Spleen (tissue), 7 donors: Measurements from ENCODE around the gene EBF4.
"Not testable (repeated sequence)": the region's sequence is repeated elsewhere in the genome, so short reads cannot be mapped to it uniquely, and the experiment has no call there.

Source experiments
- CTCF ChIP-seq, 11 experiments: fragments of 200-600 bp in 7 of 11; fragments of 450-650 bp in 4 of 11; sonication (generic) in 4 of 11; IDR thresholded peaks in 8 of 11; conservative IDR thresholded peaks in 3 of 11; 1 replicate in 7 of 11; 2 replicates in 4 of 11; pipeline versions ENCODE4 v1.4.0 to v1.8.0; 2016 to 2021; ENCODE audit warnings: antibody characterized with exemption in 11 of 11, inconsistent platforms in 4 of 11, mild to moderate bottlenecking in 1 of 11
- POLR2A ChIP-seq, 3 donors: fragments of 450-650 bp; IDR thresholded peaks; one replicate each; pipeline ENCODE4 v1.5.1; 2017; ENCODE audit warnings: antibody characterized with exemption in 3 of 3, mild to moderate bottlenecking in 1 of 3
- donor health status: DM: no; HTN: no; CAD: no; lungs with moderate emphysema.
- donor health status: DM: no; HTN: no; CAD: no.
- donor health status: DM: no; HTN: no; CAD: no.

GRCh38 chr20:2682040-2682439 lies 10.5 kb upstream of the EBF4 start:
- TF ChIP-seq POLR2A (IDR thresholded peaks at IDR 0.05); CTCF (IDR thresholded peaks at IDR 0.05 in 8 of 11, conservative IDR thresholded peaks at IDR 0.05 in 3 of 11): not testable (repeated sequence)
